ENCODE data around the gene ACAD10. TPM values are rescaled to one million over a fixed set of nuclear protein-coding genes. Genes with fewer than 3 reads are reported as not detected.

ACAD10 gene
- total and polyA plus RNA-seq, 2 of the 13 experiments (the other 11 are each of a cell fraction or from before 2014, with no cell fraction given), result 15.2 to 16.3 TPM

- Histone ChIP-seq H2AFZ (ENCODE audit: low read length) (no peak overlapping the region), H3K27me3 (ENCODE audit: control insufficient read depth in 1 of 2, insufficient read depth in 2 of 2, low read length in 2 of 2) (no peaks in the 10 kb centered on the region), H3K4me2 (ENCODE audit: low read depth, low read length) (no peak overlapping the region), H3K9me3 (ENCODE audit: low read length) (no peaks in the 10 kb centered on the region), H3K4me3 (replicated peaks in 1 of 3; ENCODE audit: insufficient read depth in 1 of 3, low read depth in 2 of 3, low read length in 3 of 3) (no peak overlapping the region), H4K20me1 (ENCODE audit: insufficient read depth, low read length) (no peaks in the 10 kb centered on the region), H3K4me1 (ENCODE audit: insufficient read depth, low read length) (no peaks in the 10 kb centered on the region), H3K36me3 (replicated peaks in 1 of 2; ENCODE audit: control insufficient read depth in 1 of 2, insufficient read depth in 2 of 2, low read length in 2 of 2) (no peaks in the 10 kb centered on the region), H3K9ac (ENCODE audit: insufficient read depth, low read depth, low read length) (no peak overlapping the region), H3K27ac (ENCODE audit: extremely low read length, insufficient read depth, low read length) (no peak overlapping the region), H3K79me2 (ENCODE audit: insufficient read depth, low read length) (no peaks in the 10 kb centered on the region)
- TF ChIP-seq ZNF7 (CRISPR knock-in tag; IDR thresholded peaks at IDR 0.05), result no peak
- TF ChIP-seq ZNF652 (CRISPR knock-in tag; IDR thresholded peaks at IDR 0.05; ENCODE audit: borderline replicate concordance, low read depth), result no peak
- no peak for TF ChIP-seq ZNF703 (CRISPR knock-in tag; IDR thresholded peaks at IDR 0.05; ENCODE audit: borderline replicate concordance)
- TF ChIP-seq PPARG (CRISPR knock-in tag; conservative IDR thresholded peaks at IDR 0.05), result no peak
- TF ChIP-seq PCBP2 (optimal IDR thresholded peaks at IDR 0.05; ENCODE audit: low read depth, low read length, poor library complexity, severe bottlenecking), result no peak
- TF ChIP-seq REPIN1 (CRISPR knock-in tag; IDR thresholded peaks at IDR 0.05; ENCODE audit: borderline replicate concordance, low read depth), result no peak
- TF ChIP-seq ZNF501 (CRISPR knock-in tag; IDR thresholded peaks at IDR 0.05), result no peak
- TF ChIP-seq ZNF605 (CRISPR knock-in tag; IDR thresholded peaks at IDR 0.05), result no peak
- TF ChIP-seq TBX2 (CRISPR knock-in tag; IDR thresholded peaks at IDR 0.05; ENCODE audit: borderline replicate concordance), result no peak
- TF ChIP-seq, protein P1, sequence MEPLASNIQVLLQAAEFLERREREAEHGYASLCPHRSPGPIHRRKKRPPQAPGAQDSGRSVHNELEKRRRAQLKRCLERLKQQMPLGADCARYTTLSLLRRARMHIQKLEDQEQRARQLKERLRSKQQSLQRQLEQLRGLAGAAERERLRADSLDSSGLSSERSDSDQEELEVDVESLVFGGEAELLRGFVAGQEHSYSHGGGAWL (CRISPR knock-in tag; IDR thresholded peaks at IDR 0.05), result no peak
- TF ChIP-seq AKAP8 (CRISPR knock-in tag; IDR thresholded peaks at IDR 0.05), result no peak
- ChIA-PET POLR2A (no interaction called here), CTCF (ENCODE audit: low intra/inter-chr PET ratio, low total read pairs) (no interaction called here)
- in situ Hi-C loops (cut with HindIII; ENCODE audit: extremely low pct_ligation_motif_present, low pct_unique_long_range_greater_than_20kb) (loop anchor here (5.0 to 10.0 kb wide), 2 partner anchors 32 to 55 kb away; no protein-coding TSS in a partner anchor), intact Hi-C loops (cut with micrococcal nuclease; ENCODE audit: unreplicated experiment) (no loop called here)
- FAIRE-seq (no peak), ATAC-seq (no peak), DNase-seq (ENCODE audit: low spot score) (no peak)
- BruUV-seq (replicated peaks), result no TSS peak
- WGBS (ENCODE audit: low lambda C conversion rate), result 83% methylated on average over 6 of the region's 9 CpGs
Measured at GRCh38 chr12:111759991-111760390, 74.1 kb downstream of the ACAD10 start.

Measured in HepG2 (cell line).